UCSD-AML1 (cell line): ENCODE measurements around the gene CEACAM4.
"Not testable (repeated sequence)": the region's sequence is repeated elsewhere in the genome, so short reads cannot be mapped to it uniquely, and the experiment has no call there.

ENCODE experiments used
- DNase-seq: peaks from one replicate; lab custom pipeline; 2025; ENCODE audit not compliant: unreplicated experiment; lab: John Stamatoyannopoulos, UW

The CEACAM4 gene

GRCh38 chr19:41586064-41586463, 40.8 kb downstream of the CEACAM4 start:
- DNase-seq: no peak

- no peak for DNase-seq
Observed at GRCh38 chr19:41584931-41585330, 41.9 kb downstream of the CEACAM4 start.

DNA sequence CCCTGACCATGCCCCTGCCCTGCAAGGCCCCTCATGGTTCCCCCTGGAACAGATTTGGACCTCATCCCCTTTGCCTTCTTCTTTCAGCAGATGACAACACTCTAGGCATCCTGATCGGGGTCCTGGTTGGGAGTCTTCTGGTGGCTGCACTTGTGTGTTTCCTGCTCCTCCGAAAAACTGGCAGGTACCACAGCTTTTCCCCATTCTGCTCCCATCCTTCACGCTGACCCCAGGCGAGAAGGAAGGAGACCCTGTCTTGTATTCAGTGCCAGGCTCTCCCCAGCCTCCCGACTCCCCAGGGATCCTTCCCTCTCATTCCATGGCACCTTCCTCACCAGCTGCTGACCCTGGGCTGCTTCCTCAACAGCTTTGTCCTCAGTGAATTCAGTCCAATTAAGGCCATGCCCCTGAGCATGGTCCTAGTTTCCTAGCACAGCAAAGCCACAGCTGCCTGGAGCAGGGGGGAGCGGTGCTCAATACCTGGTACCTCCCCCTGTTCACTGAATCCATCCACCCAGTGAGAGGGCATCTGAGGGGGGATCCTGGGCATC, 42.5 kb downstream of the CEACAM4 start:
- no peak for DNase-seq

GRCh38 chr19:41582577-41583182, 44.2 kb downstream of the CEACAM4 start:
- not testable (repeated sequence) for DNase-seq

DNA sequence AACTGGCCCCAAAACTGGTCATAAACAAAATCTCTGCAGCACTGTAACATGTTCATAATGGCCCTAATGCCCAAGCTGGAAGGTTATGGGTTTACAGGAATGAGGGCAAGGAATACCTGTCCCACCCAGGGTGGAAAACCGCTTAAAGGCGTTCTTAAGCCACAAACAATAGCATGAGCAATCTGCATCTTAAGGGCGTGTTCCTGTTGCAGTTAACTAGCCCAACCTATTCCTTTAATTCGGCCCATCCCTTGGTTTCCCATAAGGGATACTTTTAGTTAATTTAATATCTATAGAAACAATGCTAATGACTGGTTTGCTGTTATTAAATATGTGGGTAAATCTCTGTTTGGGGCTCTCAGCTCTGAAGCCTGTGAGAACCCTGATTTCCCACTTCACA, 45.8 kb downstream of the CEACAM4 start:
- DNase-seq: not testable (repeated sequence)

GRCh38 chr19:41578886-41579285, 48.0 kb downstream of the CEACAM4 start:
- DNase-seq: no peak

DNA sequence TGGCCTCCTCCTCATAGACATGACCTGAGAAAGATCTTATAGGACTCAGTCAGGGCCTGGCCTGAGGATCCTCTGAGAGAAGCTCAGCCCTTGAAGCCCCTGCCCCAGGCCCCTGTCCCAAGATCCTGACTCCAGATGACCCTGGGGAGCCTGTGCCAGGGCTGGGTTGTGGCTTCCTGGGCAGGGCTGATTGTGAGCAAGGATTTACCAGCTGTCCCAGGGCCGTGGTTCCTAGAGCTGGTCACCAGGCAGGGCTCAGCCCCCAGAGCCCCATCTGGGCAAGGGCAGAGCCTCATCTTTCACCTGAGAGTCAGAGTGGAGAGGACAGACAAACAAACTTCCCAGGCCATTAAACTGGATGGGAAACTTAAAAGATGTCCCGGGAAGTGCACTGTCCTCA, 49.0 kb downstream of the CEACAM4 start:
- DNase-seq: no peak

DNA sequence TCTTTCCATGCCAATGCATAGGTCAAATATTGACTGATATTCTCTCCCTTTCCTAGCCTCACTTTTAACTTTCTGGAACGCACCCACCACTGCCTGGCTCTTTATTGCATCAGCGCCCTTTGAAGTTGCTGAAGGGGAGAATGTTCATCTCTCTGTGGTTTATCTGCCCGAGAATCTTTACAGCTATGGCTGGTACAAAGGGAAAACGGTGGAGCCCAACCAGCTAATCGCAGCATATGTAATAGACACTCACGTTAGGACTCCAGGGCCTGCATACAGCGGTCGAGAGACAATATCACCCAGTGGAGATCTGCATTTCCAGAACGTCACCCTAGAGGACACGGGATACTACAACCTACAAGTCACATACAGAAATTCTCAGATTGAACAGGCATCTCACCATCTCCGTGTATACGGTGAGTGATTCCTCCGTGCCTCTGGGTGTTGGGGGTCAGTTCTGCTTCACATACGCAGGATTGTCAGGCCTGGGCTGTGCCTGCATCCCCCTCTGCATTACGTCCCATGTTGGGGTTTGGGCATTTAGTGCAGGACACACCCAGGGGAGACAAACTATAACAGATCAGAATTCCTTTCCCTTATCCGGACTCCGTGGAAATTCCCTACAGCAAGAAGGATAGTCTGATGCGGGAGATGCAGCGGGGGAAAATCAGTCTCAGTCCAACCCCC, 49.6 kb downstream of the CEACAM4 start:
- no peak for DNase-seq

DNA sequence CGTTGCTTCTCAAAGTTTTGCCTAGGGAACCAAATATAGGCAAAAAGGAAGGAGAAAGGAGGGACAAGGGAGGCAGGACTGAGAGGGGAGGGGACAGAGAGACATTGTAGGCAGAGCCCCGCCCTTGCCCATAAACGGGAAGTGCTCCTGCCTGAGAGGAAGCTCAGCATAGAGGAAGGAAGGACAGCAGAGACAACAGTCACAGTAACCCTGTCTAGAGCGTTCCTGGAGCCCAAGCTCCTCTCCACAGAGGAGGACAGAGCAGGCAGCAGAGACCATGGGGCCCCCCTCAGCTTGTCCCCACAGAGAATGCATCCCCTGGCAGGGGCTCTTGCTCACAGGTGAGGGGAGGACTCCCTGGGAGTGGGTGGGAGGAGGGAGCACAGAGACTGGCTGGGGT, 50.9 kb downstream of the CEACAM4 start, which contains the start of gene CEACAM21:
Gene CEACAM21 (plus strand): TSS at position 169 of the 400 bp plus-strand sequence. CDS start 109 bp downstream, at position 278.
- DNase-seq: peak; percentile 76

DNA sequence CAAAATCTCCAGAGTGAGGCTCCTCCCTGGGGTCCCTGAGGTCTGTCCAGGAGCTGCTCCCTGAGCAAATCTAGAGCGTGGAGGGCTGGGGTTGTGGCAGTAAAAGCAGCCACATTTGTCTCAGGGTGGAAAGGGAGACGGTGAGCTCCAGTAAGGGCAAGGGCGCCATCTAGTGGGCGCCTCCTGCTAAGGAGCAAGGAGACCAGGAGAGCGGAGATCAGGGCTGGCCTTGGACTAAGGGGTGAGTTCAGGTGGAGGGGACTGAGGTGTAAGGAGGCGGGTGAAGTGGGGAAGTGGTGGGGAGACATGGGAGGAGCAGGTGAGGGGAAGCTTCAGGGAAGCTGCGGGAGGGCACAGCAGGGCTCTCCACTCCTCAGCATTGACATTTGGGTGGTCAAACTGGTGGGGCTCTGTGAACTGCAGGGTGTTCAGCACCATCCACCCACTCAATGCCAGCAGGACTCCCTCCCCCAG, 56.2 kb downstream of the CEACAM4 start:
- DNase-seq: peak; percentile 84

DNA sequence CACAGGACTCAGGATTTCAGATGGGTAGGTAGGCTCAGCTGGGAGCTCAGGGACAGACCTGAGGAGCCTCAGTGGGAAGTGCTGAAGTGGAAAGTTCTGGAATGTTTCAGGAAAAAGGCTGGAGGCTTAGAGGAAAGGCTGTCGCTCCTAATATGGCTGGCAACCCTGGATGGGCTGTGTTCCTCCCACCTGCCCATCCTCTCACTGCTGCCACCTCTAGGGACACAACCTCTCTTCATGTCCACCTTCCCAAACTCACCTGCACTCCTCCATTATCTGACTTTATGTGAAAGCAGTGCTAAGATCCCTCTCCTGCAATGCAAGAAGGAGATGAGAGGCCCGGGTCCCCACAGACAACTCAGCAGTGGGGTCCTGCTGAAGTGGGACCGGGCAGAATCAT, 56.7 kb downstream of the CEACAM4 start:
- DNase-seq: no peak

GRCh38 chr19:41569481-41570150, 57.3 kb downstream of the CEACAM4 start:
- DNase-seq: no peak
